OCI-LY1 (cell line): Measurements from ENCODE around the gene PRDX1.
"Not testable (repeated sequence)": the region's sequence is repeated elsewhere in the genome, so short reads cannot be mapped to it uniquely, and the experiment has no call there.

ENCODE experiments used
- CTCF ChIP-seq: fragments of 200-600 bp; sonication (generic), shearing (Covaris generic); IDR thresholded peaks from 2 replicates; pipeline ENCODE4 v1.5.1; 2017; ENCODE audit warnings: mild to moderate bottlenecking, antibody characterized with exemption, low read length, moderate library complexity, mixed read lengths
- EZH2 ChIP-seq: fragments of 200-600 bp; sonication (generic), shearing (Covaris generic); IDR thresholded peaks from 2 replicates; pipeline ENCODE4 v1.8.0; 2017; ENCODE audit warnings: borderline replicate concordance, mixed run types, mild to moderate bottlenecking, antibody characterized with exemption, low read length, moderate library complexity, mixed read lengths

DNA sequence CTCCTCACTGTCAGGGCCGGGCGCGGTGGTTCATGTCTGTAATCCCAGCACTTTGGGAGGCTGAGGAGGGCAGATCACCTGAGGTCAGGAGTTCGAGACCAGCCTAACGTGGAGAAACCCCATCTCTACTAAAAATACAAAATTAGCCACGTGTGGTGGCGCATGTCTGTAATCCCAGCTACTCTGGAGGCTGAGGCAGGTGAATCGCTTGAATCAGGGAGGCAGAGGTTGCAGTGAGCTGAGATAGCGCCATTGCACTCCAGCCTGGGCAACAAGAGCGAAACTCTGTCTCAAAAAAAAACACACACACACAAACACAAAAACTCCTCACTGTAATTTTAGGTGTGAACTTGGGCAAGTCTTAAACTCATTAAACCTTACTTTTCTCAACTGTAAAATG is 2.3 kb upstream of the PRDX1 start:
- TF ChIP-seq CTCF, EZH2: not testable (repeated sequence)
